GM23338 (cell line): ENCODE data around the gene SNX10. TPM values are rescaled to one million over a fixed set of nuclear protein-coding genes. Genes with fewer than 3 reads are reported as not detected.

Source experiments
- CREB1 ChIP-seq: fragments of 250-450 bp; sonication (Bioruptor Pico); IDR thresholded peaks from 2 replicates; pipeline ENCODE4 v1.5.0; 2020; ENCODE audit warnings: low read depth, mild to moderate bottlenecking, moderate library complexity
- EZH2phosphoT487 ChIP-seq: fragments of 200-600 bp; sonication (generic); IDR thresholded peaks from one replicate; pipeline ENCODE4 v1.8.1; 2018; ENCODE audit warnings: antibody characterized with exemption; ENCODE audit not compliant: unreplicated experiment
- JUNB ChIP-seq: IDR thresholded peaks from one replicate; pipeline ENCODE4 v1.6.1; 2016; ENCODE audit warnings: antibody characterized with exemption; ENCODE audit not compliant: unreplicated experiment
- NANOG ChIP-seq: IDR thresholded peaks from 2 replicates; pipeline ENCODE4 v1.6.1; 2016; ENCODE audit warnings: antibody characterized with exemption, borderline replicate concordance
- POLR2AphosphoS5 ChIP-seq: IDR thresholded peaks from 2 replicates; pipeline ENCODE4 v1.6.1; 2016; ENCODE audit warnings: antibody characterized with exemption, low read depth
- STAT1 ChIP-seq: IDR thresholded peaks from one replicate; pipeline ENCODE4 v1.6.1; 2016; ENCODE audit warnings: antibody characterized with exemption; ENCODE audit not compliant: unreplicated experiment
- ZNF331 ChIP-seq: fragments of 250-450 bp; sonication (Bioruptor Pico); IDR thresholded peaks from 2 replicates; pipeline ENCODE4 v1.5.0; 2020; ENCODE audit warnings: low read depth, mild to moderate bottlenecking, moderate library complexity
- polyA plus RNA-seq: library from polyadenylated mRNA; unstranded; fragments of >200 nt; fragmentation: Nextera tagmentation; extraction: Ambion mirVana; gene quantifications from 2 replicates; pipeline ENCODE4 v1.2.1, GENCODE V29; 2016
- total RNA-seq: library from RNA; depleted of rRNA; stranded (reverse); fragments of >200 nt; shearing (Covaris generic); gene quantifications from 2 replicates; pipeline ENCODE4 v1.2.3, GENCODE V29; 2014
- TF ChIP-seq, protein P1 (sequence below): fragments of 250-450 bp; sonication (Bioruptor Pico); IDR thresholded peaks from 2 replicates; pipeline ENCODE4 v1.5.0; 2020; ENCODE audit warnings: mild to moderate bottlenecking, moderate library complexity
- TF ChIP-seq, protein P2 (sequence below), 2 experiments: fragments of 200-600 bp in 1 of 2; sonication (generic) in 1 of 2; conservative IDR thresholded peaks; 2 replicates each; pipeline versions ENCODE4 v1.5.1 to v1.6.1; 2016 to 2017; ENCODE audit warnings: antibody characterized with exemption in 2 of 2, low read depth in 2 of 2, mild to moderate bottlenecking in 2 of 2, moderate library complexity in 1 of 2
- TF ChIP-seq, protein P3 (sequence below): IDR thresholded peaks from one replicate; pipeline ENCODE4 v1.6.1; 2018; ENCODE audit warnings: antibody characterized with exemption; ENCODE audit not compliant: unreplicated experiment

SNX10 gene
- total and polyA plus RNA-seq, 2 experiments from 2014 or later, result 15.8 to 17.8 TPM

DNA sequence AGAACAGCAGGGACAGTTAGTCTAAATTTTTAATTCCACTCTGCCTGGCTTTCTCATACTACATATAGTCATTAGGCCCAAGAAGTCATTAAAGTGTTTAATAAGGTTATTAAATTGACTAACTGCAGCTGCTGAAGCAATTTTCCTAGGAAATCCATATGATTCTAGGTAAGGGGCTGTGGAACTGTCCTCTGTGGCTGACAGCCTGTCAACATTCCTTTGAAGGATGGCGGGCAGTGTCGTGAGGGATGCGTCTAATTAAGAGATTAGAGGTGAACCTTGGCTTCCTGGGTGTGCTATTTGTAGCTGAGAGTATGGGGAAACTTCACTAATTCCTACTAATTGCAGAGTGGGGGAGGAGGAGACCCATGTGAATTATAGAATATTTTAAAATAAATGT is 64.6 kb downstream of the SNX10 start (continued):
- TF ChIP-seq, protein P1, sequence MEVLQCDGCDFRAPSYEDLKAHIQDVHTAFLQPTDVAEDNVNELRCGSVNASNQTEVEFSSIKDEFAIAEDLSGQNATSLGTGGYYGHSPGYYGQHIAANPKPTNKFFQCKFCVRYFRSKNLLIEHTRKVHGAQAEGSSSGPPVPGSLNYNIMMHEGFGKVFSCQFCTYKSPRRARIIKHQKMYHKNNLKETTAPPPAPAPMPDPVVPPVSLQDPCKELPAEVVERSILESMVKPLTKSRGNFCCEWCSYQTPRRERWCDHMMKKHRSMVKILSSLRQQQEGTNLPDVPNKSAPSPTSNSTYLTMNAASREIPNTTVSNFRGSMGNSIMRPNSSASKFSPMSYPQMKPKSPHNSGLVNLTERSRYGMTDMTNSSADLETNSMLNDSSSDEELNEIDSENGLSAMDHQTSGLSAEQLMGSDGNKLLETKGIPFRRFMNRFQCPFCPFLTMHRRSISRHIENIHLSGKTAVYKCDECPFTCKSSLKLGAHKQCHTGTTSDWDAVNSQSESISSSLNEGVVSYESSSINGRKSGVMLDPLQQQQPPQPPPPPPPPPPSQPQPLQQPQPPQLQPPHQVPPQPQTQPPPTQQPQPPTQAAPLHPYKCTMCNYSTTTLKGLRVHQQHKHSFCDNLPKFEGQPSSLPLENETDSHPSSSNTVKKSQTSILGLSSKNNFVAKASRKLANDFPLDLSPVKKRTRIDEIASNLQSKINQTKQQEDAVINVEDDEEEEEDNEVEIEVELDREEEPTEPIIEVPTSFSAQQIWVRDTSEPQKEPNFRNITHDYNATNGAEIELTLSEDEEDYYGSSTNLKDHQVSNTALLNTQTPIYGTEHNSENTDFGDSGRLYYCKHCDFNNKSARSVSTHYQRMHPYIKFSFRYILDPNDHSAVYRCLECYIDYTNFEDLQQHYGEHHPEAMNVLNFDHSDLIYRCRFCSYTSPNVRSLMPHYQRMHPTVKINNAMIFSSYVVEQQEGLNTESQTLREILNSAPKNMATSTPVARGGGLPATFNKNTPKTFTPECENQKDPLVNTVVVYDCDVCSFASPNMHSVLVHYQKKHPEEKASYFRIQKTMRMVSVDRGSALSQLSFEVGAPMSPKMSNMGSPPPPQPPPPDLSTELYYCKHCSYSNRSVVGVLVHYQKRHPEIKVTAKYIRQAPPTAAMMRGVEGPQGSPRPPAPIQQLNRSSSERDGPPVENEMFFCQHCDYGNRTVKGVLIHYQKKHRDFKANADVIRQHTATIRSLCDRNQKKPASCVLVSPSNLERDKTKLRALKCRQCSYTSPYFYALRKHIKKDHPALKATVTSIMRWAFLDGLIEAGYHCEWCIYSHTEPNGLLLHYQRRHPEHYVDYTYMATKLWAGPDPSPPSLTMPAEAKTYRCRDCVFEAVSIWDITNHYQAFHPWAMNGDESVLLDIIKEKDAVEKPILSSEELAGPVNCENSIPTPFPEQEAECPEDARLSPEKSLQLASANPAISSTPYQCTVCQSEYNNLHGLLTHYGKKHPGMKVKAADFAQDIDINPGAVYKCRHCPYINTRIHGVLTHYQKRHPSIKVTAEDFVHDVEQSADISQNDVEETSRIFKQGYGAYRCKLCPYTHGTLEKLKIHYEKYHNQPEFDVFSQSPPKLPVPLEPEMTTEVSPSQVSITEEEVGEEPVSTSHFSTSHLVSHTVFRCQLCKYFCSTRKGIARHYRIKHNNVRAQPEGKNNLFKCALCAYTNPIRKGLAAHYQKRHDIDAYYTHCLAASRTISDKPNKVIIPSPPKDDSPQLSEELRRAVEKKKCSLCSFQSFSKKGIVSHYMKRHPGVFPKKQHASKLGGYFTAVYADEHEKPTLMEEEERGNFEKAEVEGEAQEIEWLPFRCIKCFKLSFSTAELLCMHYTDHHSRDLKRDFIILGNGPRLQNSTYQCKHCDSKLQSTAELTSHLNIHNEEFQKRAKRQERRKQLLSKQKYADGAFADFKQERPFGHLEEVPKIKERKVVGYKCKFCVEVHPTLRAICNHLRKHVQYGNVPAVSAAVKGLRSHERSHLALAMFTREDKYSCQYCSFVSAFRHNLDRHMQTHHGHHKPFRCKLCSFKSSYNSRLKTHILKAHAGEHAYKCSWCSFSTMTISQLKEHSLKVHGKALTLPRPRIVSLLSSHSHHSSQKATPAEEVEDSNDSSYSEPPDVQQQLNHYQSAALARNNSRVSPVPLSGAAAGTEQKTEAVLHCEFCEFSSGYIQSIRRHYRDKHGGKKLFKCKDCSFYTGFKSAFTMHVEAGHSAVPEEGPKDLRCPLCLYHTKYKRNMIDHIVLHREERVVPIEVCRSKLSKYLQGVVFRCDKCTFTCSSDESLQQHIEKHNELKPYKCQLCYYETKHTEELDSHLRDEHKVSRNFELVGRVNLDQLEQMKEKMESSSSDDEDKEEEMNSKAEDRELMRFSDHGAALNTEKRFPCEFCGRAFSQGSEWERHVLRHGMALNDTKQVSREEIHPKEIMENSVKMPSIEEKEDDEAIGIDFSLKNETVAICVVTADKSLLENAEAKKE (CRISPR knock-in tag), result no peak
- TF ChIP-seq JUNB (no peak), ZNF331 (CRISPR knock-in tag) (no peak), POLR2AphosphoS5 (no peak), CREB1 (CRISPR knock-in tag) (no peak), EZH2phosphoT487 (no peak), NANOG (no peak), STAT1 (no peak)
- TF ChIP-seq, protein P2, sequence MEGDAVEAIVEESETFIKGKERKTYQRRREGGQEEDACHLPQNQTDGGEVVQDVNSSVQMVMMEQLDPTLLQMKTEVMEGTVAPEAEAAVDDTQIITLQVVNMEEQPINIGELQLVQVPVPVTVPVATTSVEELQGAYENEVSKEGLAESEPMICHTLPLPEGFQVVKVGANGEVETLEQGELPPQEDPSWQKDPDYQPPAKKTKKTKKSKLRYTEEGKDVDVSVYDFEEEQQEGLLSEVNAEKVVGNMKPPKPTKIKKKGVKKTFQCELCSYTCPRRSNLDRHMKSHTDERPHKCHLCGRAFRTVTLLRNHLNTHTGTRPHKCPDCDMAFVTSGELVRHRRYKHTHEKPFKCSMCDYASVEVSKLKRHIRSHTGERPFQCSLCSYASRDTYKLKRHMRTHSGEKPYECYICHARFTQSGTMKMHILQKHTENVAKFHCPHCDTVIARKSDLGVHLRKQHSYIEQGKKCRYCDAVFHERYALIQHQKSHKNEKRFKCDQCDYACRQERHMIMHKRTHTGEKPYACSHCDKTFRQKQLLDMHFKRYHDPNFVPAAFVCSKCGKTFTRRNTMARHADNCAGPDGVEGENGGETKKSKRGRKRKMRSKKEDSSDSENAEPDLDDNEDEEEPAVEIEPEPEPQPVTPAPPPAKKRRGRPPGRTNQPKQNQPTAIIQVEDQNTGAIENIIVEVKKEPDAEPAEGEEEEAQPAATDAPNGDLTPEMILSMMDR (conservative IDR thresholded peaks at IDR 0.05; ENCODE audit: low read depth in 2 of 2), result no peak
- TF ChIP-seq, protein P3, sequence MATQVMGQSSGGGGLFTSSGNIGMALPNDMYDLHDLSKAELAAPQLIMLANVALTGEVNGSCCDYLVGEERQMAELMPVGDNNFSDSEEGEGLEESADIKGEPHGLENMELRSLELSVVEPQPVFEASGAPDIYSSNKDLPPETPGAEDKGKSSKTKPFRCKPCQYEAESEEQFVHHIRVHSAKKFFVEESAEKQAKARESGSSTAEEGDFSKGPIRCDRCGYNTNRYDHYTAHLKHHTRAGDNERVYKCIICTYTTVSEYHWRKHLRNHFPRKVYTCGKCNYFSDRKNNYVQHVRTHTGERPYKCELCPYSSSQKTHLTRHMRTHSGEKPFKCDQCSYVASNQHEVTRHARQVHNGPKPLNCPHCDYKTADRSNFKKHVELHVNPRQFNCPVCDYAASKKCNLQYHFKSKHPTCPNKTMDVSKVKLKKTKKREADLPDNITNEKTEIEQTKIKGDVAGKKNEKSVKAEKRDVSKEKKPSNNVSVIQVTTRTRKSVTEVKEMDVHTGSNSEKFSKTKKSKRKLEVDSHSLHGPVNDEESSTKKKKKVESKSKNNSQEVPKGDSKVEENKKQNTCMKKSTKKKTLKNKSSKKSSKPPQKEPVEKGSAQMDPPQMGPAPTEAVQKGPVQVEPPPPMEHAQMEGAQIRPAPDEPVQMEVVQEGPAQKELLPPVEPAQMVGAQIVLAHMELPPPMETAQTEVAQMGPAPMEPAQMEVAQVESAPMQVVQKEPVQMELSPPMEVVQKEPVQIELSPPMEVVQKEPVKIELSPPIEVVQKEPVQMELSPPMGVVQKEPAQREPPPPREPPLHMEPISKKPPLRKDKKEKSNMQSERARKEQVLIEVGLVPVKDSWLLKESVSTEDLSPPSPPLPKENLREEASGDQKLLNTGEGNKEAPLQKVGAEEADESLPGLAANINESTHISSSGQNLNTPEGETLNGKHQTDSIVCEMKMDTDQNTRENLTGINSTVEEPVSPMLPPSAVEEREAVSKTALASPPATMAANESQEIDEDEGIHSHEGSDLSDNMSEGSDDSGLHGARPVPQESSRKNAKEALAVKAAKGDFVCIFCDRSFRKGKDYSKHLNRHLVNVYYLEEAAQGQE, result no peak
